Stimulated activated CD8-positive, alpha-beta memory T cell treated with anti-CD3 and anti-CD28 coated beads, Interleukin-4, amount 100 ng/mL, for 48 hours (primary cell): Measurements from ENCODE around the gene GRAMD4.
"Not testable (repeated sequence)": the region's sequence is repeated elsewhere in the genome, so short reads cannot be mapped to it uniquely, and the experiment has no call there.

Experiments used
- DNase-seq: peaks from one replicate; pipeline ENCODE4 v3.0.0-alpha.2; 2020

GRAMD4 gene

DNA sequence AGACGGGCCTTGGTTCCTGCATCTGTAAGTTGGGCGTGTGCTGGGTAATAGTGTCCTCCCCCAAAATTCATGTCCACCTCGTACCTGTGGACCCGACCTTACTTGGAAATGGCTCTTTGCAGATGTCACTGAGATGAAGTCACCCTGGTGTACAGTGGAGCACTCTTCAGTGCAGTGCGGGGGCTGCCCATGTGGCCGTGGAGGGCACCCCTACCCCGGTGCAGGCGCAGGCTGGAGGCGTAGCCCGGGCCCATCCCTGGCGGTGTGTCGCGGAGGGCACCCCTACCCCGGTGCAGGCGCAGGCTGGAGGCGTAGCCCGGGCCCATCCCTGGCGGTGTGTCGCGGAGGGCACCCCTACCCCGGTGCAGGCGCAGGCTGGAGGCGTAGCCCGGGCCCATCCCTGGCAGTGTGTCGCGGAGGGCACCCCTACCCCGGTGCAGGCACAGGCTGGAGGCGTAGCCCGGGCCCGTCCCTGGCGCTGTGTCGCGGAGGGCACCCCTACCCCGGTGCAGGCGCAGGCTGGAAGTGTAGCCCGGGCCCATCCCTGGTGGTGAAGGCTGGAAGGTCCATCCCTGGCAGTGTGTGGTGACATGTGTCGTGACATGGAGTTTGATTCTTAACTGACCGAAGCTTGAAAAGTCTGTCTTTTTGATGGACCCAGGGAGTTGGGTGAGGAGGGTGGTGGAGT is 1.2 kb downstream of the GRAMD4 start:
- not testable (repeated sequence) for DNase-seq

DNA sequence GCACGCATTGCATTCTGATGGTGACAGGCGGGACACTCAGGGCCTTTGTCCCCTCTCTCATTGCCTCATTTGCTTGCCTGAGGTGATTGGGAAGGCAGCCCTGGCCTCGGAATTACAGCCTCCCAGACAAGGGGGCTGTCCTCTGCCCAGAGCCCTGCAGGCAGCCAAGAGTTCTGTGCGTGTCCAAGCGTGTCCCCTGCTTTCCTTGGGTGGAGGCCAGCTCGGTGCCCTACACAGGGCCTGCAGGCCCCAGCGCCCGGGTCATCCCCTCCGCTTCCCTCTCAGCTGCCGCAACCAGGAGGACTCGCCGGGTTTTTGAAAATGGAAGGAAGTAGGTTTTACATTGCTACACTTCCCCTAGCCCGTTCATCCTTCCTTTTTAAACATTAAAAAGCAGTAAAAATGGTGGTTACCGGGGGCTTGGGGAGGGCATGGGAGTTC is 1.9 kb downstream of the GRAMD4 start:
- DNase-seq = no peak

DNA sequence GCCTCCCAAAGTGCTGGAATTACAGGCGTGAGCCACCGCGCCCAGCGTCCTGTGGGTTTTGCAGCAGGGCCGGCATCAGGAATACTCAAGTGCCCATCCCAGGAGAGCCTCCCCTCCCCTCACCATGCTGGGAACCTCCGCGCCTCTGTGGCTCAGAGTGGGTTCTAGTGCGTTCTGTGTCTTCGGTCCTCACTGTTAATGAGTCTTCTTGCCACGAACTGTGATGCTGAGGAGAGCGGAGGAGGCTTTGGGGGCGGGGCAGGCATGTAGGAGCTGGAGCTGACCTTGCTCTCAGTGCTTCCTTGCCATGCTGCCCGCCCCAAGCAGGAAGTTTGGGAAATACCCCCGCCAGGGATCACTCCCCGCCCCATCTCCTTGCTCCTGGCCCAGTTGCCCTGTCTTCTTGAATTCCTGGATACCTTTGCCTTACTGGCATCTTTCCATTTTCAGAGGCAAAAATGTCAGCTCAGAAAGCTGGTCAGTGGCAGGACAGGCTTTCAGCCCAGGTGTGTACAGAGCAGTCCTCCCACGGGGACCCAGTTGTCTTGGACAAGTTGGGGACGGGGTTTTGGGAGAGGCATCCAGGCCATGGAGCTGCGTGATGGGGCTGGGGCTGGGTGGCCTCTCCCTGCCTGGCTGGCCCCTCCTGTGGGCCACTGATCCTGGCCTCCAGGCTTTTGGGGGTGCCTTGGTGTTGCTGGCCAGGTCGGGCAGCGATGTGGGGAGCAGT is 5.1 kb downstream of the GRAMD4 start:
- DNase-seq = no peak

DNA sequence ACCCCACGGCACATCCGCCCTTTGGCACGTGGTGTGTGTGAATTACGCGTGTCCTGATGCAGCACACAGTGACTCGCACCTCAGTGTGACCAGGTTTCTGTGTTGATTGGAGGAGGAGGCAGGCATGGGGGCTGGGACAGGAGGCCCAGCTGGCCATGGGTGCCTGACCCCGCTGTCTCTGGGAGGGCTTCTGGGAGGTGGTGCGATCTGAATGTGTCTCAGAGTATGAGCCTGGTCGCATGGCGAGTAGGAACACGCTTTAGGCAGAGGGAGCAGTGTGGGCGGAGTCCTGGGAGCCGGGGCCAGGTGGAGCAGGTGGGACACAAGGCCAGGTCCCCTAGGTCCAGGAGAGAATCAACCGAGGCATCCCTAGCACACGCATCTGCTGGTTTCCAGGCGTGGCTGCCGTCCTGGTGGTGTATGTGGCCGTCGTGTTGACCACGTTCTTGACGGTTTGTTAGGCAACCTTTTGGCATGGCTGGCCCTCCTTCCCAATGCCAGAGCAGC is 5.7 kb downstream of the GRAMD4 start:
- no peak for DNase-seq

DNA sequence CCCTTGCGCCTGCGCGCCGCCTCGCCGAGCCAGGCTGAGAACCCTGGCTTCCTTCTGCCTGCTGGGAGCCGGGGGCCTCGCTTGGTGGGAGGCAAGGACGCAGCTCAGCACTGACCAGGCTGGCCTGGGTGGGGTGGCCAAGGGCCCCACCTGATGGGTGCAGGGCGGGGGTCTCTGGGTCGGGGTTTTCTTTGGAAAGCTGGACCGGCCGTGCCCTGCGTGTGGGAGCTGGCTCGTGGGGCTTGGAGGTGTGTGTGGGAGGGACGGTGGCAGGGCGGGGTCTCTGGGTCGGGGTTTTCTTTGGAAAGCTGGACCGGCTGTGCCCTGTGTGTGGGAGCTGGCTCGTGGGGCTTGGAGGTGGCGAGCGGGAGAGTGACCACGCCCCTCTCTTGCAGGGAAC is 6.2 kb downstream of the GRAMD4 start:
- no peak for DNase-seq

DNA sequence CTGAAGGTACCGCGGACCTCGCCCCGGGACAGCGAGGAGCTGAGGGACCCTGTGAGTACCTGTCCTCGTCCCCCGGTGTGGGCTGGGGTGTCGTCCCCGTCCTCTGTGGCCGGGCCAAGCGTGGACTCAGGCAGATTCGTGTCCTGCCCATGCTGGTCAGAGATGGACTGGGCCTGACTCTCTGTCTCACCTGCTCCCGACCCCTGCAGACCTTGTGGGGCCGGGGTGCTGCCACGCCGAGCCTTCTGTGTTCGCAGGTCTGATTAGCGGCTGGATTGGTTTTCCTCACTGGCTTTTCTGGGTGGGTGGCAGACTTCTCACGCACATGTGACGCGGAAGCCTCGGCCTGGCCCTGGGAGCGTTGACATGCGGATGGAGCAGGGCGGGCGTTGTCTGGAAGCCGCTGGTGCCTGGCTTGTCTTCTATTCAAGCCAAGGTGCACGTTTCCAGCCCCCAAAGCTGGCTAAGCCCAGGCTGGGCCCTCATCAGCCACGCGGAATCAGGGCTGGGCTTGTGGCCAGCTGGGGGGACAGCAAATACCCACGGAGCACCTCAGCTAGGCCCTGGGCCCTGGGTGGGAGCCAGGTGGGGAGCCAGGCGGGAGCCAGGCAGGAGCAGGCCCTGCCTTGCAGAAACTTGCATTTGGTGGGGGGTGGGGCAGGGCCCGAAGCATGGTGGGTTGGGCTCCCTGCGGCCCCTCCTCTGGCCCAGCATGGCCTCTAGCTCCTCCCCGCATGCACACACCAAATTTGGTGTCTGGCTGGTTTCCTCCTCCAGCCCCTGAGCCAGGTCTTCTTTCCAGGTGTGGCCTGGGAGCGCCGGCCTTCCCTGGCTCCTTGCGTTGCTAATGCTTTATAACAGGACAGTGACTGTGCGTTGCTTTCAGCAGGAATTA is 7.0 kb downstream of the GRAMD4 start:
- no peak for DNase-seq

DNA sequence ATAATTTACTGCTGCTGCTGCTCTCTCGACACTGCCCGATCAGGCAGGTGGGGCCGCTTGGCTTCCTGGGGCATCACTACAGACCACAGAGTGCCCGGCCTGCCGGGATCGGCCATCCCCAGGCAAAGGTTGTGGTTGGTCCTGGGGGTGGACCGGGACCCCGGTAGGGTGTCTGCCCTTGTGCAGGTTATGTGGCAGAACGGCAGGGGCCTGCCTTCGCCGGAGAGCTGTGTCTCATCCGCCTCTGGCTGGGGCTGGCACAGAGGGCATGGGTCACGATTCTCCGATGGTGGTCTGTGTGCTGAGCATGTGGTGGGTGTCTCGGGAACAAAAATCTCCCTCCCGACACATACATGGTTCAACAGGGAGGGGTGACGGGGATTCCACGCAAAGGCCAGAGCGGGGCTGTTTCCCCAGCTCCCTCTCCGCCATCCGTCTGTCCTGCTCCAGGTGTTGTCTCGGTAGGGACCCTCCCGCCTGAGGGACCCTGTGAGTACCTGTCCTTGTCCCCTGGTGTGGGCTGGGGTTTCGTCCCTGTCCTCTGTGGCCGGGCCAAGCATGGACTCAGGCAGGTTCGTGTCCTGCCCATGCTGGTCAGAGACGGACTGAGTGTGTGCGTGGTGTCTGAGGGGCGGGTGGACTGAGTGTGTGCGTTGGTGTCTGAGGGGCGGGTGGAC is 7.8 kb downstream of the GRAMD4 start:
- DNase-seq = no peak

DNA sequence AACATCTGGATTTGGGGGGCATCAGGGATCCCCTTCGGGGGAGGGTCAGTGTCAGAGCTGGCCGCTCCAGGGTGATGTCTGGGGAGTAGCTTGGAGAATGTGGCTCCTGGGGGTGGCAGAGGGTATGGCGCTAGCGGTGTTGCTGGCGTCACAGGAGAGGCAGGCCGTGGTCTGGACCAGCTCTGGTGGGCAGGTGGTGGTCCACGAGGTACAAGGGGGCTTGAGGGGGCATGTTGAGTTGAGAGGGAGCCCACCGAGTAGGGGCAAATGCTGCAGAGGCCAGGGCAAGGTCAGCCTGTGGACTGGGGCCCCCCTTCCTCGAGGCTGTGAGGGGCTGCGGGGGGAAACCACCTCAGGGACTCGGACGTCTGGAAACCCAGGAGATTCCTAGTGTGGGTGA is 8.6 kb downstream of the GRAMD4 start:
- no peak for DNase-seq

DNA sequence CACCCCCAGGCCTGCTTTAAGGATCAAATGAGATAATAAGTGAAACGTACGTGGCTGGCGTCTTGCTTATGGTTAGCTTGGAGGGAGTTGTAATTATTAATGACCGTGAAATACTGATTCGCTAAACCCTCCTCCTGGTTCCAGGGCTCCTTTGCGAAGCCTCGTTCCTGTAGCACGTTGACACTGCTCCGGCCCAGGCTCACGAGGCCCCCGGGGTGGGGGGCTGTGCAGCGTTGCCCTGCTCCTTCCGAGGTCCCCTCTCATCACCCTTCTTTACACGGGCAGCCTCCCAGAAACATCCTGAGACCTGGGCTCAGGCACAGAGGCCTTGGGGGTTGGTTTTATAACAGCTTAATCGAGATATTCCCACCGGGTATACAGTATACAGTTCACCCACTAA is 9.1 kb downstream of the GRAMD4 start:
- DNase-seq = no peak

DNA sequence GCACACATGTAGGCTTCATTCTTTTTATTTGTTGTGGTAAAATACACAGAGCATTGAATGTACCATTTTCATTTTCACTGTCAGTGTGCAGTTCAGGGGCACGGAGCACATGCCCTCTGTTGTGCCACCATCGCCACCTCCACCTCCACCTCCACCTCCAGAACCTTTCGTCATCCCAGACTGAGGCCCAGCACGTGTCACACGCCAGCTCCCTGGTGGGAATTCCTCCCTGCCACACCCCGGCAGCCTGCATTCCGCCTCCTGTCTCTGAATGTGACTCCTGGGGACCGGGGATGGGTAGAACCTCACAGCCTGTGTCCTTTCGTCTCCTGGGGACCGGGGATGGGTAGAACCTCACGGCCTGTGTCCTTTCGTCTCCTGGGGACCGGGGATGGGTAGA is 10.9 kb downstream of the GRAMD4 start:
- no peak for DNase-seq

DNA sequence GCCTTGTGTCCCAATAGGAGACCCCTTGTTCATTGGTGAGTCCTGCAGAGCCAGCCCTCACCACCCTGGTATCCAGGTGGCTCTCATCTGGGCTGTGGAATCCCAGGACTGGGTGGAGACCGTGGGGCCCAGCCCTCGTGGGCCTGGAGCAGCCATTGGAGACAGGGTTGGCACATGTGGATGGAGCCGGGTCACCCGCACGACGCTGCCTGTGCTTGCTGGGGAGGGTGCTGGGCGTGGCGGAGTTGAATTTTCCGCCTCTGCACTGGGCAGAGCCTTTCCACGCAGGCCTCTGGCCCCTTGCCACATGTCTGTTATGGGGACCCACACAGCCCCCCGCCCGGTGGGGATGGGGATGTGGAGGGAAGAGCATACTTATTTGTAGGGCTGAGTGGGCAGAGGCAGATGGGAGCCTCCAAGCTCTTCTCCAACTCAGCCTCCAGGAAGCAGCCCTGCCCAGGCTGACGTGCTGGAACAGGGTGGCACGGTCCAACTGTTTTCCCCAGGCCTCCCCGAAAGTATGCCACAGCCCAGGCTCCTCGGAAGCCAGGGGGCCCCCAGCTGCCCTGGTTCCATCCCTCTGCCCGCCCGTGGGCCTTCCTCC is 12.6 kb downstream of the GRAMD4 start:
- no peak for DNase-seq

DNA sequence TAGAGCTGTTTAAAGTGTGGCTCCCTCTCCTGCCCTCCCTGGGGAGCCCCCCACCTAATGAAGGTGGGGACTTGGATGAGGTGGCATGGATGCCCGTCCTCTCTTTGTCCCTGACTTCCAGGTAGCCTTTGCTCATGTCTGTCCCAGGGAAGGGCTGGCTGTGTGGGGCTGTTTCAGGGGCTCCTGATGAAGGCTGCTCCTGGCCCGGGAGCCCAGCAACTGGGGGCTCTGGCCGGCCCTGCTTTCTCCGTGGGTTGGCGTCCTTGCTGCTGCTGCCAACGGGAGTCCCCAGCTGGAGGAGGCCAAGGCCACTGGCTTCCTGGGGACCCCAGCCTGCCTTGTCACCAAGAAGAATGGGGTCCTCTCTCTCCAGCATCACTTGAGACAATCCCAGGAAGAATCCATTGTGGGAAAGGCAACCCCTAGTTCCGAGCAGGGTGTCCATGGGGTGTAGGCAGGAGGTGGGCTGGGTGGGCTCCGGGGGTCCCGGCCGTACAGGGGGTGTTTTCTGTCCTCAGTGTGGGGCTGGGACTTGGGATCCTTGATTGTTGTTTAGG is 13.2 kb downstream of the GRAMD4 start:
- DNase-seq = no peak

DNA sequence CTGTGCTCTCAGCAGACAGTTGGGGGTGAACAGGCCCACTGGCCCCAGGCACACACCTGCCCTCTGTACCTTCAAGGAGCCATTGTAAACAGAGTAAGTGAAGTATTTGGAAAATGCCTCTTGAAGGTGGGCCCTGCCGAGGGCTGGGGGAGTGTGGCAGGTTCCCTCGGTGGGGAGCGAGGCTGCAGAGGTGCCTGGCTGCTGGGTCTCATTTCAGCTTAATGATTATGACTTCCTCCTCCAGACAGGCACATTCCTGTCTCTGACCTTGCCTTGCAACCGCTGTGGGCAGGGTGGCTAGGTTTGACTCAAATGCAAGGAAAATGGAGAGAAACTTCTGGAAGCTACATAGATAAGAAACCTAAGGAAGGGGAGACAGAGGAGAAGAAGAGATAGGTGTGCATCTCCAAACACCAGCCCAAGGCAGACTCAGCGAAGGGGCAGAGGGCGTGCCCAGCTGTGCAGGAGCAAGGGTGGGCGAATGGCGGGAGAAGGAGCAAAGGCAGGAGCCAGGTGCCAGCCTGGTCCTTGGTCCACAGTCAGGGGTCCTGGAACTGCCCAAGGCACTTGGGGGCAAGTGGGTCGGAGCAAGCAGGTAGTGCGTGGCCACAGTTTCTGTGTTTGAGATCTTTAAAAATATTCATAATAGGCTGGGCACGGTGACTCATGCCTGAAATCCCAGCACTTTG is 14.0 kb downstream of the GRAMD4 start:
- DNase-seq = no peak

DNA sequence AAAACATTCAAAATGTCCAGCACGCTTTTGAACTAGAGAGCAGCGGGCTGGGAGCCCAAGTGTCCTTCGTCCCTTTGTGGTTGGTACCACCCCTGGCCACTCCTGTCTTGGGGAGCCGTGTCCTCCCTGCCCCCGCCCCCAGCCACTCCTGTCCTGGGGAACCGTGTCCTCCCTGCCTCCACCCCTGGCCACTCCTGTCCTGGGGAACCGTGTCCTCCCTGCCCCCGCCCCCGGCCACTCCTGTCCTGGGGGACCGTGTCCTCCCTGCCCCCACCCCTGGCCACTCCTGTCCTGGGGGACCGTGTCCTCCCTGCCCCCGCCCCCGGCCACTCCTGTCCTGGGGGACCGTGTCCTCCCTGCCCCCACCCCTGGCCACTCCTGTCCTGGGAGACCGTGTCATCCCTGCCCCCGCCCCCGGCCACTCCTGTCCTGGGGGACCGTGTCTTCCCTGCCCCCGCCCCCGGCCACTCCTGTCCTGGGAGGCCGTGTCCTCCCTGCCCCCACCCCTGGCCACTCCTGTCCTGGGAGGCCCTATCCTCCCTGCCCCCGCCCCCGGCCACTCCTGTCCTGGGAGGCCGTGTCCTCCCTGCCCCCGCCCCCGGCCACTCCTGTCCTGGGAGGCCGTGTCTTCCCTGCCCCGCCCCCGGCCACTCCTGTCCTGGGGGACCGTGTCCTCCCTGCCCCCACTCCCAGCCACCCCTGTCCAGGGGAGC is 14.9 kb downstream of the GRAMD4 start:
- not testable (repeated sequence) for DNase-seq

DNA sequence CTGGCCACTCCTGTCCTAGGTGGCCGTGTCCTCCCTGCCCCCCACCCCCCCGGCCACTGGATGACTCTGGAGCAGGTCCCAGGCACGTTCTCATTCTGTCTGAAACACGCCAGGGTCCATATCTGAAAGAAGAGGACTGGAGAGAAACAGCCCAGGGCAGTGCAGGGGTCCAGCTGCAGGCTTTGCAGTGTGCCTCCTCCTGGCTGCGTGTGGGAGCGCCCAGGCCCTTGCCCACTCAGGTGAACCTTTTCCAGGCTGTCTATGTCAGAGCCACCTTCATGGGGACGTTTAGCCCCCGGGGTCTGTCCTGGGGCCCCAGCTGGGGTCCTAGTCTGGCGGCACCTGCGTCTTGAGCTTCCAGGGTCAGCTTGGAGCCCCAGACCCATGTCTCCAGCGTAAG is 15.6 kb downstream of the GRAMD4 start:
- DNase-seq = no peak

DNA sequence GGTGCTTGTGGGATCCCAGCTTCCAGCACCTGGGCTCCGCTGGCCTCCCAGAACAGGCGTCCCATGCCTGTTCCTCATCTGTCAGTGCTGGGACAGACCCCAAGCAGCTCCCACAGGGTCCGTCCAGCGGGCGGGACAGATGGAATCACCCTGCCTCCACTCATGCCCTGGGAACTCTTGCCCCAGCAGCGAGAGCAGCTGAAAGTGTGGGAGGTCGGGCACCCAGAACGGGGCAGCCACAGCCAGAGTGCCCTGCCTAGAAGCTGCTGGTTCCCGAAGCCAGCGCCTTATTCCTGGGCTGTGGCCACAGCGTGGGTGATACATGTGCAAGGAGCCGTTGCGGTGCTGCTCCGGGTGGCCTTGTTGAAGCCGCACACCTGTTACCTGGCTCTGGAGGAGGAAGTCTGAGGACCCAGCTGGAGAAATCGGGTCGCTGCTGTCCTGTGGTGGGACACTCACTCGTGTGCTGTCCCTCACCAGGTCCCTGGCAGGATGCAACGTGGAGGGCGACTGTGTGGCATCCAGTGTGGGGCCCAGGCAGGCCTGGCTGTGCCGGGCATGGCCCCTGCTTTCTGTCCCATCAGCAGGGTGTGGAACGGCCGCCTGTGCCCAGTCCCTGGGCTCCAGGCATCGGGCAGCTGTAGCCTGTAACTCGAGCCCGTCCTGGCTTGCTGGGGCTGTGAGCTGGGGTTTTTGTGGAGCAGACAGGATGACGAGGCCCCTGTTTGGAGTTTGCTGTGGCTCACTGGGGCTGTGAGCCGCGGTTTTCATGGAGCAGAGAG is 16.2 kb downstream of the GRAMD4 start:
- no peak for DNase-seq

DNA sequence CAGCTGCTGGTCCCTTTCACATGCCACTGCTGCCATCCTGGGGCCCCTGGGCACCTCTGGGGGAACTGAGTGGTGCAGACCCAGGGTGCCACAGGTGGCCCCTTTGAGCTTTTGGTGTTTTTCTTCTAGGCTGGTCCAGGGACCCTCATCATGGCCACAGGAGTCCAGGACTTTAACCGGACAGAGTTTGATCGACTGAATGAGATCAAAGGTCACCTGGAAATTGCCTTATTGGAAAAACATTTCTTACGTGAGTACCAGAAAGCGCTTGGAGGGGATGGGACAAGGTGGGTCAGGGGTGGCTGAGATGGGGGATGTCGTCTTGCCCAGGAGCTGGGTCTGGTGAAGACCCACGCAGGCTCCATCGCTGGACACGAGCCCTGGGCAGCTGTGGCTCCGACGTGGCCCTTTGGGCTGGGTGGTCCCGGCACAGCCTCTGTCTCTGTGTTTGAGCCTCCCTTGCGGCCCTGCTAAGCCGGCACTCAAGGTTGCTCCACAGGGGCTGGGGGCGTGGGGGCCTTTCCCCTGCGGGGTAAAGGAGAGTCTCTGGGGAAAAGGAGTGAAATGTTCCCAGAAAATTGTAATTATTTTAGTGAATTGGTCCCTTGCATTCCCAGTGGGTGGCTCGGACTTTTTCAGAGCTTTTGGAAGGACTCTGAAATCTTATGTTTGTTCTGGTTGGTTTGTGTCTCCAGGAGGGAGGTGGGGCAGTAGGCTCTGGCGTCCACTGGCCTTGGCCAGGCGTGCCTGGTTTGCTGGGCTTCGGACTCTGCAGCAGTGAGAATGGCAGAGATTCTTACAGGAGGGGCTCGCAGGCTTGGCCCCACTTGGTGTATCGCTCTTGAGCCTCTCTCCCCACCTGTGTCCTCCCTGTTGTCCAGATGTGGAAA is 17.8 kb downstream of the GRAMD4 start:
- no peak for DNase-seq

DNA sequence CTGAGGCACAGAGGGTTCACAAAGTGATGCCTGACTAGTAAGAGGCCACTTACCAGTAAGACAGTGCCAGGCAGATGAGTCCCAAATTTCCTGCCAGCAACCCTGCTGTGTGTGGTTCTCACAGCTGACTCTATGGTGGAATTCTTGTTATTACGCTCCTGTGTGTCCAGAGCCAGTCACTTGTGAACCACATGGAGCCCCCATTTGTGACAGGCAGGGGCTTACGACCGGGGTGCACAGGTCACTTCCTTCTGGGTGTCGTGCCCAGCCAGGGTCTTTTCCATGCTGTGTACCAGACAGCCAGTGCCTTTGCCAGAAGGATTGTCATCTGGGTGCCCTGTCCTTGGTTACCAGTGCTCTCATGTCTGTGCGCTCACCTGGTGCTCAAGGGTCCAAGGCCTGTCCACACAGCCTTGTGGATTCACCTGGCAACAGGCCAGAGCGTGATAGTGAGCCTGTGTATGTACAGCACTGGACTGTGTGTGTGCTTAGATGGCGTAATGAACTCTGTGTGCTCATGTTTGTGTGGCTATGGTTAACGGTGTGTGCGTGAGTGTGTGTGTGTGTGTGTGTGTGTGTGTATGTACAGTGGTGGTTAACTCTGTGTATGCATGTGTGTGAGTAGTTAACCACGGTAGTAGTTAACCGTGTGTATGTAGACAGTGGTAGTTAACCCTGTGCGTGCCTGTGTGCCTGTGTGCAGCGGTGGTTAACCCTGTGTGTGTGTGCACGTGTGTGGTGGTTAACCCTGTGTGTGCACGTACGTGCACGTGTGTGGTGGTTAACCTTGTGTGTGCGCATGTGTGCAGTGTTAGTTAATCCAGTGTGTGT is 18.6 kb downstream of the GRAMD4 start:
- DNase-seq = no peak
